WTC11 (cell line): ENCODE measurements around the gene SH3GL2. TPM values are rescaled to one million over a fixed set of nuclear protein-coding genes. Genes with fewer than 3 reads are reported as not detected.

Source experiments
- ATAC-seq: fragments of 200-7000 bp; cut with Tn5 transposase; 2 replicates; pipeline ENCODE4 v1.10.0; 2021; ENCODE audit warnings: mild to moderate bottlenecking, moderate library complexity
- CTCF ChIA-PET: fragments of 300-600 bp; sonication (Branson Sonifier 250); formaldehyde crosslinking; loops from one replicate; lab custom pipeline; 2021; ENCODE audit warnings: antibody characterized with exemption; lab: Charles Lee
- POLR2A ChIA-PET: fragments of 350-600 bp; sonication (Branson Sonifier 250); formaldehyde crosslinking; loops from one replicate; lab custom pipeline; 2021; ENCODE audit warnings: antibody characterized with exemption; lab: Charles Lee
- DNase-seq: peaks from one replicate; pipeline ENCODE4 v3.0.0; 2021; ENCODE audit warnings: low spot score
- H3K27ac Mint-ChIP-seq: 2 replicates; pipeline ENCODE4 v1.8.0; 2021; ENCODE audit warnings: mixed read lengths
- H3K27me3 Mint-ChIP-seq: 2 replicates; pipeline ENCODE4 v1.8.0; 2021; ENCODE audit warnings: low read depth, mild to moderate bottlenecking, moderate library complexity, mixed read lengths
- H3K36me3 Mint-ChIP-seq: 2 replicates; pipeline ENCODE4 v1.8.0; 2021; ENCODE audit warnings: mixed read lengths
- H3K4me1 Mint-ChIP-seq: 2 replicates; pipeline ENCODE4 v1.8.0; 2022; ENCODE audit warnings: mixed read lengths
- H3K4me3 Mint-ChIP-seq: 2 replicates; pipeline ENCODE4 v1.8.0; 2021; ENCODE audit warnings: mild to moderate bottlenecking, moderate library complexity, mixed read lengths
- H3K9me3 Mint-ChIP-seq: 2 replicates; pipeline ENCODE4 v1.8.0; 2021; ENCODE audit warnings: mixed read lengths
- CREB1 ChIP-seq: sonication (generic); formaldehyde crosslinking; IDR thresholded peaks from 2 replicates; pipeline ENCODE4 v1.8.0; 2023; ENCODE audit warnings: mild to moderate bottlenecking, missing genetic modification reagents
- E2F5 ChIP-seq: sonication (generic); formaldehyde crosslinking; IDR thresholded peaks from 2 replicates; pipeline ENCODE4 v1.8.1; 2022; ENCODE audit warnings: mild to moderate bottlenecking, moderate library complexity, missing genetic modification reagents
- GTF2I ChIP-seq: fragments of 250-450 bp; sonication (Bioruptor Pico); conservative IDR thresholded peaks from 2 replicates; pipeline ENCODE4 v1.4.0; 2021; ENCODE audit warnings: mild to moderate bottlenecking
- NFE2L1 ChIP-seq: sonication (generic); formaldehyde crosslinking; IDR thresholded peaks from 2 replicates; pipeline ENCODE4 v1.8.1; 2023; ENCODE audit warnings: missing genetic modification reagents
- NR2C2 ChIP-seq: sonication (generic); formaldehyde crosslinking; IDR thresholded peaks from 2 replicates; pipeline ENCODE4 v1.8.0; 2022; ENCODE audit warnings: mild to moderate bottlenecking, missing genetic modification reagents
- PREB ChIP-seq: sonication (generic); formaldehyde crosslinking; IDR thresholded peaks from 2 replicates; pipeline ENCODE4 v1.8.1; 2022; ENCODE audit warnings: mild to moderate bottlenecking, missing genetic modification reagents, moderate library complexity, borderline replicate concordance
- RELA ChIP-seq: sonication (generic); formaldehyde crosslinking; IDR thresholded peaks from 2 replicates; pipeline ENCODE4 v1.8.1; 2022; ENCODE audit warnings: missing genetic modification reagents, mild to moderate bottlenecking, borderline replicate concordance
- ZBTB21 ChIP-seq: sonication (generic); formaldehyde crosslinking; IDR thresholded peaks from 2 replicates; pipeline ENCODE4 v1.8.1; 2023; ENCODE audit warnings: mild to moderate bottlenecking, missing genetic modification reagents, borderline replicate concordance
- ZMAT4 ChIP-seq: fragments of 250-450 bp; sonication (Bioruptor Pico); IDR thresholded peaks from 2 replicates; pipeline ENCODE4 v1.9.0; 2021; ENCODE audit warnings: mild to moderate bottlenecking
- ZNF396 ChIP-seq: fragments of 250-450 bp; sonication (Bioruptor Pico); IDR thresholded peaks from 2 replicates; pipeline ENCODE4 v1.8.0; 2021; ENCODE audit warnings: mild to moderate bottlenecking, moderate library complexity, borderline replicate concordance
- total RNA-seq: library from RNA; stranded (reverse); gene quantifications from 3 replicates; pipeline ENCODE4 v1.2.3, GENCODE V29; 2021
- TF ChIP-seq, protein P1 (sequence below): sonication (generic); formaldehyde crosslinking; IDR thresholded peaks from 2 replicates; pipeline ENCODE4 v1.8.0; 2022; ENCODE audit warnings: mild to moderate bottlenecking, missing genetic modification reagents
- TF ChIP-seq, protein P2 (sequence below): fragments of 200-600 bp; IDR thresholded peaks from 2 replicates; pipeline ENCODE4 v1.8.0; 2022; ENCODE audit warnings: antibody characterized with exemption

Gene SH3GL2
- total RNA-seq, 1 experiment from 2014 or later, result 4.2 TPM

DNA sequence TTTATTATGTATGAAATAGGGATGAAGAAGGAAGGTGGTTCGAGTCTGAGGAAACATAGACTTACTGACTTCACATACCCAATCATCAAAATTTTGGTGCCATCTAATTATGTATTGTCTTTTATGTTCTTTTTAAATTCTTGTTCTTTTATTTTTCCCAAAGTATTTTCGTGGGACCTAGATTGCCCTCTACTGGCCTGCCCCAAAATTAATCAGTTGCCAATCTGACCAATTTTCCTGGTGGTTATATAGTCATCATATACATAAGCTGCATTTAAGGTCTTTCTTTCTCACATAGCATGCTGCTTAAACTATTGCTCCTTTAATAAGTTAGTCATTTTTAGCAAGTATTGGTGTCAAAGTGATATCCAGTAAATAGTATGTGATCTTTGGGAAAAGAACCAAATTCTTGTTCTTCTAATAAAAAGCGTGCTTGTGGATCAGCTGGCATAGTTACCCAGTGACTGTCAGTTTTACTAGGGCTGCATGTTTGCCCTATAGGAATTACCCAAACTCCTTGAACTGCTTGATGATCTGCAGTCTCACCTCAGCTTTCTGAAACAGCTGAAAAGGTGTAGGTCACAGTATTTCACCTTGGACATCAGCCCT lies 223.5 kb downstream of the SH3GL2 start (continued):
- TF ChIP-seq RELA (CRISPR knock-in tag) (no peak), ZBTB21 (CRISPR knock-in tag) (no peak), NFE2L1 (CRISPR knock-in tag) (no peak)
- TF ChIP-seq, protein P1, sequence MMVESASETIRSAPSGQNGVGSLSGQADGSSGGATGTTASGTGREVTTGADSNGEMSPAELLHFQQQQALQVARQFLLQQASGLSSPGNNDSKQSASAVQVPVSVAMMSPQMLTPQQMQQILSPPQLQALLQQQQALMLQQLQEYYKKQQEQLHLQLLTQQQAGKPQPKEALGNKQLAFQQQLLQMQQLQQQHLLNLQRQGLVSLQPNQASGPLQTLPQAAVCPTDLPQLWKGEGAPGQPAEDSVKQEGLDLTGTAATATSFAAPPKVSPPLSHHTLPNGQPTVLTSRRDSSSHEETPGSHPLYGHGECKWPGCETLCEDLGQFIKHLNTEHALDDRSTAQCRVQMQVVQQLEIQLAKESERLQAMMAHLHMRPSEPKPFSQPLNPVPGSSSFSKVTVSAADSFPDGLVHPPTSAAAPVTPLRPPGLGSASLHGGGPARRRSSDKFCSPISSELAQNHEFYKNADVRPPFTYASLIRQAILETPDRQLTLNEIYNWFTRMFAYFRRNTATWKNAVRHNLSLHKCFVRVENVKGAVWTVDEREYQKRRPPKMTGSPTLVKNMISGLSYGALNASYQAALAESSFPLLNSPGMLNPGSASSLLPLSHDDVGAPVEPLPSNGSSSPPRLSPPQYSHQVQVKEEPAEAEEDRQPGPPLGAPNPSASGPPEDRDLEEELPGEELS, result no peak

DNA sequence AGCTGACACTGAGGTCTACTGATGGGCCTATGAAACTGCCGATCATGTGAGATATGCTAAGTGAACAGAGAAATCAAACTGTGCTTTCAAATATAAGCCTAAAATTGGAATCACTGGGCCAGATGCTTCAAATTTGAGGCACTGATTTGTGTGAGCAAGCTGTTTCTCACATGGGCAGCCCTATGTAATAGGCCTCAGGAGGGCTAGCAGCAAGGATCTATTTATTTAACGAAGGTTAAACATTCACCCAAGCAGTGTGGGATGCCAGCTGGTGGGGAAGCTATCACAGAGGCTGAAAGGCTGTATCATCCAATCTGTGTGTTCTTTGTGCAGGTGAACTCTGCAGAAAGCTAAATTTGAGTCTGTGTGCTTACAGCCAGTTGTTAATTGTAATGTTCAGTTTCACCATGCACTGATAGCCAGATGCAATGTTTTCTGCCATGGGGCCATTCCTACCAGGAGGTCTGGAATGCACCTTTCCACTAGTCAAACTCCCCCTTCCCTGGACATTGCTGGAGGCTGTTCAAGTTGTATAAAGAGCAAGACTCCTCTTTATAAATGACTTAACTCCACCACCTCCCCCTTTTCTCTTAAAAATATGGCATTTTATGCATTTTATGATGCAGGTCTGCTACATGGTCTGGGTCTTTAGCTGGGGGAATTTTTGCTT lies 228.9 kb downstream of the SH3GL2 start:
- DNase-seq (no peak), ATAC-seq (no peak)
- CTCF ChIA-PET, result no interaction called here
- no peak overlapping the region for H3K4me3 Mint-ChIP-seq
- no peaks in the 10 kb centered on the region for H3K4me1 Mint-ChIP-seq
- H3K36me3 Mint-ChIP-seq, result no peaks in the 10 kb centered on the region
- no peaks in the 10 kb centered on the region for H3K27me3 Mint-ChIP-seq
- H3K27ac Mint-ChIP-seq, result no peak overlapping the region
- no peaks in the 10 kb centered on the region for H3K9me3 Mint-ChIP-seq
- POLR2A ChIA-PET, result no interaction called here
- TF ChIP-seq NR2C2 (CRISPR knock-in tag) (no peak), GTF2I (CRISPR knock-in tag) (no peak), RELA (CRISPR knock-in tag) (no peak), CREB1 (CRISPR knock-in tag) (no peak)

GRCh38 chr9:17810317-17810716 lies 231.5 kb downstream of the SH3GL2 start:
- DNase-seq (no peak), ATAC-seq (no peak)
- H3K4me1 Mint-ChIP-seq, result no peaks in the 10 kb centered on the region
- no peak overlapping the region for H3K4me3 Mint-ChIP-seq
- ChIA-PET CTCF (interaction anchor here (0.7 to 3.0 kb wide), 30 partner anchors 8 to 1218 kb away, joined by 3 to 77 read pairs (median 6); no protein-coding TSS in a partner anchor), POLR2A (no interaction called here)
- no peak overlapping the region for H3K27ac Mint-ChIP-seq
- H3K27me3 Mint-ChIP-seq, result no peaks in the 10 kb centered on the region
- H3K9me3 Mint-ChIP-seq, result no peaks in the 10 kb centered on the region
- H3K36me3 Mint-ChIP-seq, result no peaks in the 10 kb centered on the region
- no peak for TF ChIP-seq E2F5
- TF ChIP-seq PREB, result no peak
- TF ChIP-seq ZNF396 (CRISPR knock-in tag), result no peak

- ATAC-seq, result peak; percentile 27
- no peaks in the 10 kb centered on the region for H3K4me1 Mint-ChIP-seq
- CTCF ChIA-PET, result interaction anchor here (0.6 to 3.0 kb wide), 48 partner anchors 9 to 1217 kb away, joined by 3 to 77 read pairs (median 4); no protein-coding TSS in a partner anchor
- no peak overlapping the region for H3K27ac Mint-ChIP-seq
- peak; percentile 47 for DNase-seq
- TF ChIP-seq ZMAT4 (CRISPR knock-in tag), result no peak
- TF ChIP-seq, protein P2, sequence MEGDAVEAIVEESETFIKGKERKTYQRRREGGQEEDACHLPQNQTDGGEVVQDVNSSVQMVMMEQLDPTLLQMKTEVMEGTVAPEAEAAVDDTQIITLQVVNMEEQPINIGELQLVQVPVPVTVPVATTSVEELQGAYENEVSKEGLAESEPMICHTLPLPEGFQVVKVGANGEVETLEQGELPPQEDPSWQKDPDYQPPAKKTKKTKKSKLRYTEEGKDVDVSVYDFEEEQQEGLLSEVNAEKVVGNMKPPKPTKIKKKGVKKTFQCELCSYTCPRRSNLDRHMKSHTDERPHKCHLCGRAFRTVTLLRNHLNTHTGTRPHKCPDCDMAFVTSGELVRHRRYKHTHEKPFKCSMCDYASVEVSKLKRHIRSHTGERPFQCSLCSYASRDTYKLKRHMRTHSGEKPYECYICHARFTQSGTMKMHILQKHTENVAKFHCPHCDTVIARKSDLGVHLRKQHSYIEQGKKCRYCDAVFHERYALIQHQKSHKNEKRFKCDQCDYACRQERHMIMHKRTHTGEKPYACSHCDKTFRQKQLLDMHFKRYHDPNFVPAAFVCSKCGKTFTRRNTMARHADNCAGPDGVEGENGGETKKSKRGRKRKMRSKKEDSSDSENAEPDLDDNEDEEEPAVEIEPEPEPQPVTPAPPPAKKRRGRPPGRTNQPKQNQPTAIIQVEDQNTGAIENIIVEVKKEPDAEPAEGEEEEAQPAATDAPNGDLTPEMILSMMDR, result peak; percentile 84
- H3K4me3 Mint-ChIP-seq, result no peak overlapping the region
- no peaks in the 10 kb centered on the region for H3K27me3 Mint-ChIP-seq
- H3K36me3 Mint-ChIP-seq, result no peaks in the 10 kb centered on the region
- POLR2A ChIA-PET, result no interaction called here
- H3K9me3 Mint-ChIP-seq, result no peaks in the 10 kb centered on the region
Observed at GRCh38 chr9:17810728-17811571, 232.1 kb downstream of the SH3GL2 start.
